ENCODE data around the gene SYT1. TPM values are rescaled to one million over a fixed set of nuclear protein-coding genes. Genes with fewer than 3 reads are reported as not detected.

SYT1 gene
- total RNA-seq, 1 experiment from 2014 or later, result 15.8 TPM

GRCh38 chr12:78824918-78825317 lies 39.7 kb upstream of the SYT1 start:
- no peak overlapping the region for H3K14ac ChIP-seq (ENCODE audit: insufficient read depth, low read length)
- no peak overlapping the region for H2AFZ ChIP-seq (ENCODE audit: low read length)
- H3K4ac ChIP-seq (ENCODE audit: low read depth, low read length), result no peak overlapping the region

More at GRCh38 chr12:78824918-78825317, 39.7 kb upstream of the SYT1 start:
- Histone ChIP-seq H2AK5ac (ENCODE audit: insufficient read length, low read length) (no peak overlapping the region), H3K18ac (ENCODE audit: insufficient read length, low read depth, low read length) (no peak overlapping the region), H2BK12ac (ENCODE audit: insufficient read length, low read depth, low read length) (no peak overlapping the region), H2BK15ac (ENCODE audit: low read depth, low read length) (no peak overlapping the region), H2BK20ac (ENCODE audit: low read depth, low read length, poor library complexity, severe bottlenecking) (no peak overlapping the region), H3K79me1 (ENCODE audit: insufficient read depth, low read depth, low read length, poor library complexity, severe bottlenecking) (no peaks in the 10 kb centered on the region), H4K91ac (ENCODE audit: insufficient read length, low read depth, low read length) (no peak overlapping the region), H3T11ph (ENCODE audit: low read length) (no peak overlapping the region), H3K79me2 (ENCODE audit: insufficient read depth, low read length) (no peaks in the 10 kb centered on the region), H4K20me1 (ENCODE audit: control insufficient read depth, insufficient read depth, insufficient read length) (no peaks in the 10 kb centered on the region), H3K4me1 (ENCODE audit: insufficient read depth, low read length) (no peaks in the 10 kb centered on the region), H2BK120ac (ENCODE audit: low read depth, low read length, poor library complexity, severe bottlenecking) (no peak overlapping the region), H3K9me3 (ENCODE audit: control insufficient read depth, low read depth, low read length) (no peaks in the 10 kb centered on the region), H4K8ac (replicated peaks; ENCODE audit: insufficient read length, low read depth, low read length) (no peak overlapping the region), H3K27me3 (ENCODE audit: insufficient read depth, low read length) (no peaks in the 10 kb centered on the region), H4K5ac (ENCODE audit: insufficient read length, low read depth, low read length) (no peak overlapping the region), H3K4me2 (ENCODE audit: insufficient read depth, insufficient read length, low read length) (no peak overlapping the region), H3K23me2 (ENCODE audit: insufficient read length, low read depth, low read length, poor library complexity, severe bottlenecking) (no peaks in the 10 kb centered on the region), H3K9ac (ENCODE audit: extremely low read depth, insufficient read length, low read length) (no peak overlapping the region), H3K23ac (ENCODE audit: insufficient read length, low read depth, low read length) (no peak overlapping the region), H2BK5ac (ENCODE audit: insufficient read length, low read length) (no peak overlapping the region), H3K56ac (ENCODE audit: insufficient read length, low read depth, low read length) (no peak overlapping the region), H3K27ac (ENCODE audit: insufficient read length, low read depth, low read length) (no peak overlapping the region)
- H3K9me3 Mint-ChIP-seq, result no peaks in the 10 kb centered on the region
- no peak for DNase-seq
- no peaks in the 10 kb centered on the region for H3K36me3 Mint-ChIP-seq (ENCODE audit: insufficient read depth in 1 of 3, low read depth in 3 of 3)
- H3K27me3 Mint-ChIP-seq (ENCODE audit: low read depth), result no peaks in the 10 kb centered on the region
- peaks cover 0 to 3% of the 10 kb centered on the region in 2 experiments; a peak in 1 of 4 replicates for H3K4me1 Mint-ChIP-seq
- no peak for TF ChIP-seq CTCF (conservative IDR thresholded peaks at IDR 0.05)
- H3K27ac Mint-ChIP-seq, result no peak overlapping the region
- no peak overlapping the region for H3K4me3 Mint-ChIP-seq

Data from H9 (cell line).